Measurements from ENCODE around the gene CFI.

DNA sequence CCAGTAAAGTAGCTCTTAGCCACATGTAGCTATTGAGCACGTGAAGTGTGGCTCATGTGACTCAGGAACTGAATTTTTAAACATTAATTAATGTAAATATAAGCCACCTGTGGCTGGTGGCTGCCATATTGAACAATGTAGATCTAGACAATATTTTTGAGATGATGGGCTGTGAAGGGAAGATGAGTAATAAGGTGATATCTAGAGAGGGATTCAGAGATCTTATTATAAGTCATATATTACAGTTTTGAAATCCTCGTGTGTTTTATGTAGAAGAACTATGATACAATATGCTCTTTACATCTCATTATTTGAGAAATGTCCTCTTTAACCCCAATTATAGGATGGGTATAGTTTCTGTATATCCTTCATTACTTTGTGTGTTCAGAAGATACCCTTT is 19.4 kb upstream of the CFI start:
- TF ChIP-seq POLR2A (IDR thresholded peaks at IDR 0.05; ENCODE audit: low read depth, low read length): no peak
- TF ChIP-seq TAF1 (IDR thresholded peaks at IDR 0.05; ENCODE audit: low read depth, low read length): no peak
- TF ChIP-seq POLR2AphosphoS5 (IDR thresholded peaks at IDR 0.05; ENCODE audit: low read depth, low read length): no peak
- TF ChIP-seq SPI1 (IDR thresholded peaks at IDR 0.05; ENCODE audit: low read depth, low read length): no peak
- no peak for TF ChIP-seq PAX5 (IDR thresholded peaks at IDR 0.05; ENCODE audit: insufficient read depth, low read length, severe bottlenecking)
